HL-60 (cell line): Measurements from ENCODE around the gene BAAT.

ENCODE experiments used
- DNase-seq, 2 experiments: peaks; one replicate each; pipeline ENCODE4 v3.0.0-alpha.2; 2010 to 2020; ENCODE audit warnings: low read depth in 1 of 2, low spot score in 1 of 2
- H3K27ac ChIP-seq: fragments of 250-450 bp; sonication (Bioruptor Pico); replicated peaks from 2 replicates; pipeline ENCODE4 v1.5.1; 2020; ENCODE audit warnings: mild to moderate bottlenecking, moderate library complexity
- H3K27me3 ChIP-seq: fragments of 250-450 bp; sonication (Bioruptor Pico); 2 replicates; pipeline ENCODE4 v1.5.1; 2021; ENCODE audit warnings: mild to moderate bottlenecking, moderate library complexity; ENCODE audit not compliant: insufficient read depth, poor library complexity, severe bottlenecking
- H3K4me3 ChIP-seq: replicated peaks from 2 replicates; pipeline ENCODE4 v1.5.1; 2011; ENCODE audit warnings: mild to moderate bottlenecking, control low read depth, low read length; ENCODE audit not compliant: insufficient read depth
- GABPA ChIP-seq: IDR thresholded peaks from 2 replicates; pipeline ENCODE4 v1.6.1; 2012; ENCODE audit warnings: low read depth
- POLR2AphosphoS5 ChIP-seq: IDR thresholded peaks from 2 replicates; pipeline ENCODE4 v1.6.1; 2012; ENCODE audit warnings: low read depth
- SPI1 ChIP-seq: IDR thresholded peaks from 2 replicates; pipeline ENCODE4 v1.6.1; 2012; ENCODE audit warnings: low read depth, mild to moderate bottlenecking, borderline replicate concordance
- TF ChIP-seq, protein P1 (sequence below): IDR thresholded peaks from one replicate; pipeline ENCODE4 v1.5.1; 2011; ENCODE audit warnings: low read length, control low read depth, inconsistent platforms; ENCODE audit not compliant: insufficient read depth
- TF ChIP-seq, protein P2 (sequence below): IDR thresholded peaks from 2 replicates; pipeline ENCODE4 v1.6.1; 2012; ENCODE audit warnings: low read depth; ENCODE audit not compliant: insufficient replicate concordance

Gene BAAT

DNA sequence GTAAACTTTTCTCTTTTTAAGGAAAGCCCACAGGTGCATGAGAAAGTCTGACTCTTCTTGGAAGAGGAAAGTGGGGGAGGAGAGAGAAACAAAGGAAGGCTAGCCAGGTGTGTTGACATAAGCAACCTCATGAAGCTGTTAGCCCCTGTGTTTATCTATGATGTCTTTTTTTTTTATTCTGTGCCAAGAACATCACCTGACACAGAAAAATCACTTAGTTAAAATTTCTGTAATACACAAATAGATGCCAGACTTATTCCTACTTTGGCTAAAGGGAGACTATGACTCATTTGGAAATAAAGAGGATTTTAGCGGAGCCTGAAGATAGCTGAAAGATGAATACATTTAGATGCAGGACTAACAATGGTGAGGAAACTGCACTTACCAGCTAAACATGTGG, 58.3 kb downstream of the BAAT start:
- no peak overlapping the region for H3K4me3 ChIP-seq
- no peak overlapping the region for H3K27ac ChIP-seq
- no peaks in the 10 kb centered on the region for H3K27me3 ChIP-seq
- TF ChIP-seq, protein P1, sequence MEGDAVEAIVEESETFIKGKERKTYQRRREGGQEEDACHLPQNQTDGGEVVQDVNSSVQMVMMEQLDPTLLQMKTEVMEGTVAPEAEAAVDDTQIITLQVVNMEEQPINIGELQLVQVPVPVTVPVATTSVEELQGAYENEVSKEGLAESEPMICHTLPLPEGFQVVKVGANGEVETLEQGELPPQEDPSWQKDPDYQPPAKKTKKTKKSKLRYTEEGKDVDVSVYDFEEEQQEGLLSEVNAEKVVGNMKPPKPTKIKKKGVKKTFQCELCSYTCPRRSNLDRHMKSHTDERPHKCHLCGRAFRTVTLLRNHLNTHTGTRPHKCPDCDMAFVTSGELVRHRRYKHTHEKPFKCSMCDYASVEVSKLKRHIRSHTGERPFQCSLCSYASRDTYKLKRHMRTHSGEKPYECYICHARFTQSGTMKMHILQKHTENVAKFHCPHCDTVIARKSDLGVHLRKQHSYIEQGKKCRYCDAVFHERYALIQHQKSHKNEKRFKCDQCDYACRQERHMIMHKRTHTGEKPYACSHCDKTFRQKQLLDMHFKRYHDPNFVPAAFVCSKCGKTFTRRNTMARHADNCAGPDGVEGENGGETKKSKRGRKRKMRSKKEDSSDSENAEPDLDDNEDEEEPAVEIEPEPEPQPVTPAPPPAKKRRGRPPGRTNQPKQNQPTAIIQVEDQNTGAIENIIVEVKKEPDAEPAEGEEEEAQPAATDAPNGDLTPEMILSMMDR: no peak
- TF ChIP-seq SPI1 (no peak), GABPA (no peak), POLR2AphosphoS5 (no peak)
- TF ChIP-seq, protein P2, sequence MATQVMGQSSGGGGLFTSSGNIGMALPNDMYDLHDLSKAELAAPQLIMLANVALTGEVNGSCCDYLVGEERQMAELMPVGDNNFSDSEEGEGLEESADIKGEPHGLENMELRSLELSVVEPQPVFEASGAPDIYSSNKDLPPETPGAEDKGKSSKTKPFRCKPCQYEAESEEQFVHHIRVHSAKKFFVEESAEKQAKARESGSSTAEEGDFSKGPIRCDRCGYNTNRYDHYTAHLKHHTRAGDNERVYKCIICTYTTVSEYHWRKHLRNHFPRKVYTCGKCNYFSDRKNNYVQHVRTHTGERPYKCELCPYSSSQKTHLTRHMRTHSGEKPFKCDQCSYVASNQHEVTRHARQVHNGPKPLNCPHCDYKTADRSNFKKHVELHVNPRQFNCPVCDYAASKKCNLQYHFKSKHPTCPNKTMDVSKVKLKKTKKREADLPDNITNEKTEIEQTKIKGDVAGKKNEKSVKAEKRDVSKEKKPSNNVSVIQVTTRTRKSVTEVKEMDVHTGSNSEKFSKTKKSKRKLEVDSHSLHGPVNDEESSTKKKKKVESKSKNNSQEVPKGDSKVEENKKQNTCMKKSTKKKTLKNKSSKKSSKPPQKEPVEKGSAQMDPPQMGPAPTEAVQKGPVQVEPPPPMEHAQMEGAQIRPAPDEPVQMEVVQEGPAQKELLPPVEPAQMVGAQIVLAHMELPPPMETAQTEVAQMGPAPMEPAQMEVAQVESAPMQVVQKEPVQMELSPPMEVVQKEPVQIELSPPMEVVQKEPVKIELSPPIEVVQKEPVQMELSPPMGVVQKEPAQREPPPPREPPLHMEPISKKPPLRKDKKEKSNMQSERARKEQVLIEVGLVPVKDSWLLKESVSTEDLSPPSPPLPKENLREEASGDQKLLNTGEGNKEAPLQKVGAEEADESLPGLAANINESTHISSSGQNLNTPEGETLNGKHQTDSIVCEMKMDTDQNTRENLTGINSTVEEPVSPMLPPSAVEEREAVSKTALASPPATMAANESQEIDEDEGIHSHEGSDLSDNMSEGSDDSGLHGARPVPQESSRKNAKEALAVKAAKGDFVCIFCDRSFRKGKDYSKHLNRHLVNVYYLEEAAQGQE: no peak
- DNase-seq: no peak

- no peak overlapping the region for H3K4me3 ChIP-seq
- TF ChIP-seq, protein P2: no peak
- TF ChIP-seq, protein P1: no peak
- no peak for TF ChIP-seq GABPA
- TF ChIP-seq POLR2AphosphoS5: no peak
- no peak for TF ChIP-seq SPI1
- no peaks in the 10 kb centered on the region for H3K27me3 ChIP-seq
- H3K27ac ChIP-seq: no peak overlapping the region
- no peak for DNase-seq
These were observed 58.8 kb downstream of the BAAT start for GRCh38 chr9:101326035-101326434.

DNA sequence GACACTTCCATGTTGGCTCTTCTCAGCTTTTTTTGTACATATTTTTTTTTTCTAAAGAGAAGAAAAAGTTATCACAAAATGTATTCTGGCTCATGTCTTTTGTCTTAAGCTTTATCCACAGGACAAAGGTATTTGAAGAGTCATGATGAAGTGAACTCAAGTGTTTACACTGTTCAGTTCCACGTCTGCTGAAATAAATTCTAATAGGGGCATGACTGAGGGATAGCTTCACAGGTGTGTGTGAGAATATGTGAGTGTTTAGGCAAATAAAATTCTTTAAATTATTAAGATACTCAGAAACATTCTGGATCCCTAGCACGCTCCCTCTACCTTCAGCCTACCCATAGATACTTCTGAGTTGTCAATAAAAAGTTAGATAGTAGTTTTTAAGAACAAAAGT, 59.8 kb downstream of the BAAT start:
- TF ChIP-seq SPI1 (no peak), GABPA (no peak), POLR2AphosphoS5 (no peak)
- TF ChIP-seq, protein P2: no peak
- TF ChIP-seq, protein P1: no peak
- H3K4me3 ChIP-seq: no peak overlapping the region
- no peak overlapping the region for H3K27ac ChIP-seq
- no peak for DNase-seq
- H3K27me3 ChIP-seq: no peaks in the 10 kb centered on the region
